Ovary (tissue), 3 donors: ENCODE data around the gene AP3S2.

ENCODE experiments used
- CTCF ChIP-seq, 3 donors: fragments of 450-650 bp in 2 of 3; fragments of 200-600 bp in 1 of 3; IDR thresholded peaks; one replicate each; pipeline versions ENCODE4 v1.5.1 to v1.8.0; 2016 to 2022; ENCODE audit warnings: antibody characterized with exemption in 3 of 3, mild to moderate bottlenecking in 1 of 3
- POLR2A ChIP-seq: fragments of 450-650 bp; IDR thresholded peaks from one replicate; pipeline ENCODE4 v1.6.1; 2017; ENCODE audit warnings: antibody characterized with exemption, mild to moderate bottlenecking, moderate library complexity
- donor health status: DM: no; HTN: no; CAD: no.

GRCh38 chr15:89783111-89783860 lies 110.5 kb downstream of the AP3S2 start:
- no peak for TF ChIP-seq POLR2A
- TF ChIP-seq CTCF (IDR thresholded peaks at IDR 0.05) = no peak
